HG02642 (cell line): ENCODE data around the gene TPCN1.

Source experiments
- ATAC-seq: cut with Tn5 transposase; IDR thresholded peaks from one replicate; pipeline ENCODE4 v1.9.1; 2021; ENCODE audit warnings: mild to moderate bottlenecking; ENCODE audit not compliant: unreplicated experiment, poor library complexity

Gene TPCN1

GRCh38 chr12:113239288-113239771, 18.1 kb downstream of the TPCN1 start:
- no peak for ATAC-seq

- ATAC-seq: no peak
Measured at GRCh38 chr12:113239811-113240331, 18.6 kb downstream of the TPCN1 start.

- ATAC-seq: no peak
Measured at GRCh38 chr12:113240395-113240794, 19.1 kb downstream of the TPCN1 start.

GRCh38 chr12:113241191-113242025, 20.1 kb downstream of the TPCN1 start:
- no peak for ATAC-seq

GRCh38 chr12:113242026-113242418, 20.8 kb downstream of the TPCN1 start:
- ATAC-seq: no peak

GRCh38 chr12:113242560-113242959, 21.3 kb downstream of the TPCN1 start:
- ATAC-seq: no peak

GRCh38 chr12:113244047-113244460, 22.8 kb downstream of the TPCN1 start:
- no peak for ATAC-seq

- ATAC-seq: no peak
Measured at GRCh38 chr12:113244478-113244958, 23.3 kb downstream of the TPCN1 start.

- ATAC-seq: no peak
Measured at GRCh38 chr12:113245695-113246477, 24.6 kb downstream of the TPCN1 start.

- no peak for ATAC-seq
Measured at GRCh38 chr12:113246478-113247122, 25.3 kb downstream of the TPCN1 start.

GRCh38 chr12:113247123-113248050, 26.1 kb downstream of the TPCN1 start:
- no peak for ATAC-seq

- ATAC-seq: no peak
Measured at GRCh38 chr12:113248051-113248825, 27.0 kb downstream of the TPCN1 start.

GRCh38 chr12:113248842-113249435, 27.7 kb downstream of the TPCN1 start:
- ATAC-seq: no peak

GRCh38 chr12:113249546-113249945, 28.3 kb downstream of the TPCN1 start:
- no peak for ATAC-seq

GRCh38 chr12:113250045-113250444, 28.8 kb downstream of the TPCN1 start:
- no peak for ATAC-seq

GRCh38 chr12:113251404-113252070, 30.3 kb downstream of the TPCN1 start:
- no peak for ATAC-seq

- ATAC-seq: no peak
Measured at GRCh38 chr12:113252494-113252893, 31.2 kb downstream of the TPCN1 start.
